GM21360 (cell line): Measurements from ENCODE around the gene LIF.
"Not testable (repeated sequence)": the region's sequence is repeated elsewhere in the genome, so short reads cannot be mapped to it uniquely, and the experiment has no call there.

ENCODE experiments used
- ATAC-seq: cut with Tn5 transposase; IDR thresholded peaks from one replicate; pipeline ENCODE4 v1.9.1; 2021; ENCODE audit warnings: mild to moderate bottlenecking, moderate library complexity; ENCODE audit not compliant: unreplicated experiment

Gene LIF

DNA sequence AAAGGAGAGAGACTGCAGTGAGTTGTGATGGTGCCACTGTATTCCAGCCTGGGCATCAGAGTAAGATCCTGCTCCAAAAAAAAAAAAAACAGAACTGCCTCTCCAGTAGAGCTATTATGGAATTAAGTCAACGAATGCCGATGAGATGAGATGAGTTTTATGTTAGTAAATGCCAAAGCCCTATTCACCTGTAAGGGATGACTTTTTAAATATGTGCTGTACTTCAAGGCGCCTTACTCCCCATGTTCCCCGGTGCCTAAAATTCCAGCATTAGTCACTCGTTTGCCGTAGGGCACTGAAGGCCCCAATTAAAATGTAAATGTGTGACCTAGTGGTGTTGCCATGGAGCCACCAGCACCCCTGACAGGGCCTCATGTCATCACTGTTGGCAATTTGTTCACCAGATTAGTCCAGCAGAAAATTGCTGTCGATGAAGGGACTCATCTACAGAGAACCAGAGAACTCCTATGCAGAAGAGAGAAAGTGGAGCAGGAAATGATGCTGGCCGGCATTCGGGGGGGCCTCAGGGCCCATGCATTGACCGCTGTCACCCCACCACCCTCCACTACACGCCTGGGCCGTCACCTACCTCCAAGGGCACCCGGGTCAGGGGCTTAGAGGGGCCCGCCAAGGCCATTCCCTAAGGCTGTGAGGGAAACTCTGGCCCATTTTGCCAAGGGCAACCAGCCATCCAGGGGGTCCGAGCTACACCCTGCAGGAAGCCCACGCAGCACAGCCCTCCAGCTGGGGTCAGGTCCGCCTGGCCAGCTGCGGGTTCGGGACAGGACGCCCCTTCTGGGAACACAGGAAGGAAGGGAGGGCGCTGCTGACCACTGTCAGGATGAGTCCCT is 17.8 kb downstream of the LIF start:
- ATAC-seq: no peak

GRCh38 chr22:30227438-30228228 is 18.9 kb downstream of the LIF start:
- ATAC-seq: no peak

DNA sequence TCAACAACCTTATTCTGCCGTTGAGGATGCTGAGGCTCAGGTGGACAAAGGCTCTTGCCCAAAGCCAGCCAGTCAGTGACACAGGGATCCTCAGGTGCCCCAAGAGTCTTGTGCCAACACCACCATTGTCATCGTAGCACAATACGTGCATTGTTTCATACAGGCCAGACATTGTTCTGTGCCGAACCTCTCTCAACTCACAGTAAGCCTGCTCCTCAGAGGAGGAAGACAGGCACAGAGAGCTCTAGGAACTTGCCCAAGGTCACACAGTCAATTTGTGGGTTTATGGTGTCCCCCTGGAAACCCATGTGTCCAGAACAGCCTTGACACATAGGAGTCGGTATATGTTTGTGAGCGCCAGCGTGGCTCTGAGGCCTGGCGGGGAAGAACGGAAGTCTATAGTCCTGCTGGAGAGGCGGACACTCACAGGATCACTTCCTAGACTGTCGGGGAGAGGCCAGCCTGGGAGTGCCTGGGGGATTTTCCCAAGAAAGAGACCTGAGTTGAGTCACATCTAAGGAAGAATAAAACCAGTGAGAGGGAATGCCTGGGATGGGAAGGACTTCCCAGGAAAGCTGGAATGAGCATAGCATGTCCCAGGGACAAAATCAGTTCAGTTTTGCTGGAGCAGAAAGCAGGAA is 20.2 kb downstream of the LIF start:
- ATAC-seq: no peak

DNA sequence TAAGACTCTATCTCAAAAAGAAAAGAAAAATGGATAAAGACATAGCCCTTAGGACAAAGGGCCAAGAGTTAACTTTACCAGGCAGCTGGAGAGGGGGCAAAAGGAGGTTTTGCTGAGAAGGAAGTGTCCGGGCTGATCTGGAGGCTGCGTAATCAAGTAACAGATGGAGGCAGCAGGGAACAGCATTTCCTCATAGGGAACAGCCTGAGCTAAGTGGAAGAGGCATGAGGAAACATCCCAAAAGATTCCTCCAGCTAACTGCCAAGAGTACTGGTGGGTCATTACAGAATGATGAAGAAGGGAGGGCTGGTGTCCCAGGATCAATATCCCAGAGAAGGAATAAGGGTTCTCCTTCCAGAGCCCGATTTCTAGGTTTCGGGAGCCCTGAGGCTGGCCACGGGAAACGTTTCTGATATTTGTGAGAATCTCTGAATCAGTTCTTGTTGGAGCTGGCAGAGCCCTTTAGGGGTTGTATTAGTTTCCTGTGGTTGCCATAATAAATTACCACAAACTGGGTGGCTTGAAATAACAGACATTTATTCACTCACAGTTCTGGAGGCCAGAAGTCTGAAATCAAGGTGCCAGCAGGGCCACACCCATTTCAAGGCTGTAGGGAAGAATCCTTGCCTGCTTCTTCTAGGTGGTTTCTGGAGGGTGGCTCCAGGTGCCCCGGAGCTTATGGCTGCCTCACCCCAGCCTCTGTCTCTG is 21.2 kb downstream of the LIF start:
- no peak for ATAC-seq

- no peak for ATAC-seq
Measured at GRCh38 chr22:30224161-30224857, 22.2 kb downstream of the LIF start.

DNA sequence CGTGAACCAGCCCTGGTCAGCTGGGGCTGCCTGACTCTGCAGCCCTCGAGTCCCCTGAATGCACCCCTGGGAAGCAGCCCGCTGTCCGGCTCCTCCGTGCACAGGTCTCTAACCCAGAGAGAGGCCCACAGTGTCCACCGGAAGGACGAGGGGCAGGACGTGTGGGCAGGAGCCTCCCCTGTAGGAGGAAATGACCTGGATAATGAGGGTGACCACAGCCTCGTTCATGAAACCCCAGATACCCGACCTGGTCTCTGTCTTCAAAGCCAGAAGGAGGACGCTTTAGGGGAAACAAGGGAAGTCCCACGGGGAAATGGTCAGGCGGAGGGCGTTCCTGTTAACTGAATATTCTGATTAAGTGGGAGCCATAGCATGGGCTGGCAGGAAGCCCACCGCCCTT is 23.3 kb downstream of the LIF start:
- ATAC-seq: no peak

DNA sequence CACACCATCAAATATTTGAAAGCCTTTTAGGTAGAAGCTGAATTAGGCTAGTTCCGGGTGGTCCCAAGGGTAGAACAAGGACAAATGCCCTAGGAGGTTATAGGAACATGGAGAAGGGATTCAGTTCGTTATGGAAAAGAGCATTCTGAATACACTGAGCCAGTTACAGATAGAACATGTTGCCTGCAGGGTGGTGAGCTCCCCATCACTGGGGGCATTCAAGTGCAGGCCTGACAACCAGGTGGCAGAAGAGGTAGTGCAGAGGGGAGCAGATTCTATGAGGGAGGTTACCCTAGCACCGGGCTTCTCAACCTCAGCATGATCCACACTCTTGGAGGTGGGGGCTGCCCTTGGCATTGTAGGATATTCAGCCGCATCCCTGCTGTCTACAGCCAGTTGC is 24.2 kb downstream of the LIF start:
- no peak for ATAC-seq

- ATAC-seq: no peak
Measured at GRCh38 chr22:30221121-30221992, 25.2 kb downstream of the LIF start.

- no peak for ATAC-seq
Measured at GRCh38 chr22:30220338-30221012, 26.1 kb downstream of the LIF start.

DNA sequence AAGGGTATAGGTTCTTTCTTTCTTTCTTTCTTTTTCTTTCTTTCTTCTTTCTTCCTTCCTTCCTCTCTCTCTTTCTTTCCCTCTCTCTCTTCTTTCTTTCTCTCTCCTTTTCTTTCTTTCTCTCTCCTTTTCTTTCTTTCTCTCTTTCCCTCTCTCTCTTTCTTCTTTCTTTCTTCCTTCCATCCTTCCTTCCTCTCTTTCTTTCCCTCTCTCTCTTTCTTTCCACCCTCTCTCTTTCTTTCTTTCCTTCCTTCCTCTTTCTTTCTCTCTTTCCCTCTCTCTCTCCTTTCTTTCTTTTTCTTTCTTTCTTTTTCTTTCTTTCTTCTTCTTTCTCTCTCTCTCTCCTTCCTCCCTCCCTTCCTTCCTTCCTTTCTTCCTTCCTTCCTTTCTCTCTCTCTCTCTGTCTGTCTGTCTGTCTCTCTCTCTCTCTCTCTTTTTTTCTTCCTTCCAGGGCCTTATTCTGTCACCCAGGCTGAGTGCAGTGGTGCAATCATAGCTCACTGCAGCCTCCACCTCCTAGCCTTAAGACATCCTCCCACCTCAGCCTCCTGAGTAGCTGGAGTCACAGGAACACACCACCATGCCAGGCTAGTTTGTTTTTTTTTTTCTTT is 26.8 kb downstream of the LIF start:
- no peak for ATAC-seq

DNA sequence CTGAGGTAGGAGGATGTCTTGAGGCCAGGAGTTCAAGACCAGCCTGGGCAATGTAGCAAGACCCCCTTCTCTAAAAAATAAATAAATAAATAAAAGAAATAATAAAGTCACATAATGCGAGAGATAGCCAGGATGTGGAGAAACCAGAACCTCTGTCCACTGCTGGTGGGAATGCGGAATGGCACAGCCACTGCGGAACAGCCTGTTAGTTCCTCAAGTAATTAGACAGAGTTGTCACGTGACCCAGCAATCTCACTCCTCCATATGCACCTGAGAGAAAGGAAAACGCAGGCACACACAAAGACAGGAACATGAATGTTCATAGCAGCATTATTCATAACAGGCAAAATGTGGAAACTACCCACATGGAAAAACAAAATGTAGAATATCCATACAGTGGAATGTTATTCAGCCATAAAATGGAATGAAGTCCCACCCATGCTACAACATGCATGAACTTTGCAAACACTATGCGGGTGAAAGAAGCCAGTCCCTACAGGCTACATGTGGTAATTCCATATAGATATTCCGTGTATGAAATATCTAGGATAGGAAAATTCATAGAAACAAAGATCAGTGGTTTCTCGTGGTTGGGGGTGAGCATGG is 27.4 kb downstream of the LIF start:
- no peak for ATAC-seq

- no peak for ATAC-seq
Measured at GRCh38 chr22:30217698-30218560, 28.6 kb downstream of the LIF start.

DNA sequence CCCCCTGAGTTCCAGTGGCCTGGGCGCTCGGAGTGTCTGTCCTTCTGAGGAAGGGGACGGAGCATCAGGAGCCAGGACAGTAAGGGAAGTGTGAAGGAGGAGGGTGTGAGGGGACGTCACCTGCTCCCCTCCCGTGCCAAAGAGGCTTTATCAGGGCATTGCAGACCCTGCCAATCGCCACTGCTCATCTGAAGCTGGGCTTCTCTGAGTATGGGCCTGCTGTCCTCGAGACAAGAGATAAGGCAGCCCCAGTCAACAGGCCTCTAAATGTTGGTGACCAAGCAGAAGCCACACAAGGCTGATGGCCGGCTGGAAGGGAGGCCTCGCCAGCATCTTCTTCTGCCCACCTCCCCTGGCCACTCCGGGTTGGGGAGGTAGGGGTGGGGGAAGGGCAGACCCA is 29.8 kb downstream of the LIF start:
- no peak for ATAC-seq

GRCh38 chr22:30216272-30216671 is 30.3 kb downstream of the LIF start:
- ATAC-seq: not testable (repeated sequence)

DNA sequence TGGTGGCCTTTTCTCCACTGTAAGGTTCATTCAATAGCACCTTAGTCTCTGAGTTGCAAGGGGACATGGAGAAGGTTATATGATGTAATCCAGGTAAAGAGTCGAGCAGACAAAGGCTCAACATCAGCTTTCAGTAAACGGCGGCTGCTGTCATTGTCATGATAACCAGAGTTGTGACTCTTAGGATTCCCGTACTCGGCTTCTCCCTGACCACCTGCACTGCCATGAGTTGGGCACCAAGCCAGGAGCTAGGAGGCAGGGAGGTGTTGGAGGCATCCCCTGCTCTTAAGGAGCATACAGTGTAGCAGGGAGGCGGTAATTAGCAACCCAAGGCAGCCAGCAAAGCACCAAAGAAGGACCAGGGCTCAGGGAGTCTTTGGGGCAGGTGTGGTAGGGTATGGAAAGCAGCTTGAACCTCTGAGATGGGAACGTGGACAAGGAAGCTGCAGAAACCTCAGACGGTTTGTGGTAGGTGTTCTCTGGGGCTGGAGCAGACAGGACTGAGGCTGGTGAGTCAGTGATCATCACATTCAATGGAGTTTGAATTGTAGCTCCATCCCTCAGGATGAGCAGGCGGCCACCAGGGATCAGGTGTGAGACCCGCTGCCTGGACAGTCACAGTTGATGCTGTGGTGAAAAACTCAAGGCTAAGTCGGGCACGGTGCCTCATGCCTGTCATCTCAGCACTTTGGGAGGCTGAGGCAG is 31.7 kb downstream of the LIF start:
- no peak for ATAC-seq

DNA sequence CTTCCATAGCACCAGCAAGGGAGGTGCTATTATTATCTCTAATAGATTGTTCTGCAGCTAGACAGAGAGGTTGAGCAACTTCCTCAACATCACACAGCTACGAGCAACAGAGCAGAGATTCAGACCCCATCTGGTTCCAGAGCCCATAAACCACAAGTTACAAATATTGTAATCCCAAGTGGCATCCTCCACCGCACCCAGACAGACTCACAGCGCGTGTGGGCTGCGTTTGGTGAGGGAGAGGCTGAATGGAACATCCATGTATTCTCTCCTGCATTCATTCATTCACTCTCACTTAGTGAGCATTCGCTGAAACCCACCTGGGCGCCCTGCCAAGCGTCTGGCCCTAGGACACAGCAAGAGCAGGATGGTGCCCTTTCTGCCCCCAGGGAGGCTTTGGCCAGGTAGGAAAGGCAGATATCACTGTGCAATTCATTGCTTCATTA is 33.5 kb downstream of the LIF start:
- no peak for ATAC-seq
